ENCODE data around the gene PARP11.

The PARP11 gene

DNA sequence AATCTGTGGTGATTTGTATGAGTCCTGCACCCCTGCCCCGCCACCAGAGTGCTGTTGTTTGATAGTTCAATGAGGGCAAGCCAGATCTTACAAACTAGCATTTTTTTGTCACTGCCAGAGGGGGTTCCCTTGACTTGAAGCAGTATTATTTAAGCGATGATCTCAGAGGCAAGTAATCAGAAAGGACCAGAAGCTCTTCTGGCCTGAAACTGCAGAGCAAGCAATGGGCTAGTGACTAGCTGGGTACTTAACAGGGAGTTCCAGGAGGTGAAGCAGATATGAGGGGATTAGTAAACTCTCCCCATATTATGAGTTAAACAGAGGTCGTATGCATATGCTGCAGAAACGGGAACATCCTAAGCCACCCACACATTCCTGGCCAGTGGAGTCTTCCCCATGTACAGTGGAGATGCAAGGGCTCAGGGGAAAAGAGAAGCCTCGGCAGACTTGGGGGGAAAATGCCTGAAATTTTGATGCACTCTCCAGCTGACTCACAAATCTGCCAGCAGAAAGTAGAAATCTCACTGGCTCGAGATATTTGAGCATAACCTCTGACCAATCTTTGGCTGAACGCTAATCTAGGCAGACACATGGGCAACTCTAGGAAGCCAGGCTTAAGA, 112.0 kb downstream of the PARP11 start:
- DNase-seq, result no peak

DNA sequence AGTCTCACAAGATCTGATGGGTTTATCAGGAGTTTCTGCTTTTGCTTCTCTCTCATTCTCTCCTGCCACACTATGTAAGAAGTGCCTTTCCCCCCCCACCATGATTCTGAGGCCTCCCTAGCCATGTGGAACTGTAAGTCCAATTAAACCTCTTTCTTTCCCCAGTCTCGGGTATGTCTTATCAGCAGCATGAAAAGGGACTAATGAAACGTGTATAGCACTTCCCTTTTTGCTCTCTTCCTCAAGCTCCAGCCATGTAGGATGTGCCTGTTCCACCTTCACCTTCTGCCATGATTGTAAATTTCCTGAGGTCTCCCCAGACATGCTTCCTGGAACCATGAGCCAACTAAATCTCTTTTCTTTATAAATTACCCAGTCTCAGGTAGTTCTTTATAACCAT, 113.3 kb downstream of the PARP11 start:
- no peak for DNase-seq

Measured in activated gamma-delta T cell (primary cell).